ENCODE measurements around the gene NENF. TPM values are rescaled to one million over a fixed set of nuclear protein-coding genes. Genes with fewer than 3 reads are reported as not detected.

Gene NENF
- total and polyA plus RNA-seq, 3 donors from 2014 or later = 33.9 to 54.6 (median 41.6) TPM

DNA sequence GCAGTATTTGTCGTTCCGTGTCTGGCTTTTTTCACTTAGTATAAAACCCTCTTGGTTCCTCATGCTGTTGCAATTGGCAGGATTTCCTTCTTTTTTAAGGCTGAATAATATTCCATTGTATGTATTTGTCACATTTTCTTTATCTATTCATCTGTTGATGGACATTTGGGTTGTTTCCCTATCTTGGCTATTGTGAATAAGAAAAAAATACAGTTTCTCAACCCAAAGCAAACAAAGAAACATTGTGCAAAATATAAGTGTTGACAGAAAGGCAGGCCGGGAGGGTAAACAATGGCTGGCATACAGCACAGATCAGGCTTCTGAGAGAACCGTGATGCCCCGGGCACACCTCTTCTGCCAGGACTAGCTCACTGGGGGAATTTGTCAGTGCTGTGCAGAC is 26.9 kb downstream of the NENF start:
- H3K9me3 ChIP-seq = no peaks in the 10 kb centered on the region
- intact Hi-C loops (cut with DNase I; ENCODE audit: low total_unique reads) = loop anchor here (5.0 kb wide), 1 partner anchor 392 kb away; no protein-coding TSS in a partner anchor
- H3K27me3 ChIP-seq = no peaks in the 10 kb centered on the region
- H3K36me3 ChIP-seq (ENCODE audit: low read depth, missing control alignments) = no peaks in the 10 kb centered on the region
- DNase-seq = no peak
- TF ChIP-seq POLR2A (IDR thresholded peaks at IDR 0.05) = no peak
- TF ChIP-seq, protein P1, sequence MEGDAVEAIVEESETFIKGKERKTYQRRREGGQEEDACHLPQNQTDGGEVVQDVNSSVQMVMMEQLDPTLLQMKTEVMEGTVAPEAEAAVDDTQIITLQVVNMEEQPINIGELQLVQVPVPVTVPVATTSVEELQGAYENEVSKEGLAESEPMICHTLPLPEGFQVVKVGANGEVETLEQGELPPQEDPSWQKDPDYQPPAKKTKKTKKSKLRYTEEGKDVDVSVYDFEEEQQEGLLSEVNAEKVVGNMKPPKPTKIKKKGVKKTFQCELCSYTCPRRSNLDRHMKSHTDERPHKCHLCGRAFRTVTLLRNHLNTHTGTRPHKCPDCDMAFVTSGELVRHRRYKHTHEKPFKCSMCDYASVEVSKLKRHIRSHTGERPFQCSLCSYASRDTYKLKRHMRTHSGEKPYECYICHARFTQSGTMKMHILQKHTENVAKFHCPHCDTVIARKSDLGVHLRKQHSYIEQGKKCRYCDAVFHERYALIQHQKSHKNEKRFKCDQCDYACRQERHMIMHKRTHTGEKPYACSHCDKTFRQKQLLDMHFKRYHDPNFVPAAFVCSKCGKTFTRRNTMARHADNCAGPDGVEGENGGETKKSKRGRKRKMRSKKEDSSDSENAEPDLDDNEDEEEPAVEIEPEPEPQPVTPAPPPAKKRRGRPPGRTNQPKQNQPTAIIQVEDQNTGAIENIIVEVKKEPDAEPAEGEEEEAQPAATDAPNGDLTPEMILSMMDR (IDR thresholded peaks at IDR 0.05) = no peak
- H3K4me1 ChIP-seq = no peaks in the 10 kb centered on the region
- WGBS, 2 donors = 84 to 90% methylated on average over 5 of the region's 5 CpGs
- no peak overlapping the region for H3K4me3 ChIP-seq
- H3K27ac ChIP-seq = no peak overlapping the region

DNA sequence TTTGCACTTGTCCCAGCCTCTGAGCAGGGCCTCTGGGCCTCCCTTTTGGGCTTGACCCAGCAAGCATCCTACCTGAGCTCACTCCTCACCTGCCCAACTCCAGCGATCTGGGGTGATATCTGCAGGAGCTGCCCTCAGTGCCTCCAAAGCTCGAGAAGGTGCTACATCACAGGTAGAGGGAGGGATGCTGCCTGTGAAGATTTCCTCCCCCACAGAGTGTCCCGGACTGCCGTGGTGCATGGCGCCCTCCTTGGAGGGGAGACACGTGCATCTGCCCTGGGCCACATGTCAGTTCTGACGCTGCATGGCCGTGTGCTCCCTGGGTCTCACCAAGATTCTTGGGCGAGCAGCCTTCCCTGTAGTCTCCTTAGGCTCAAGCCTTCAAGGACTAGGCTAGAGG is 27.7 kb downstream of the NENF start:
- Histone ChIP-seq H3K9me3 (no peaks in the 10 kb centered on the region), H3K27ac (no peak overlapping the region), H3K27me3 (no peaks in the 10 kb centered on the region), H3K4me3 (no peak overlapping the region), H3K4me1 (no peaks in the 10 kb centered on the region), H3K36me3 (ENCODE audit: low read depth, missing control alignments) (no peaks in the 10 kb centered on the region)
- no peak for DNase-seq
- WGBS, 2 donors = 87% methylated on average over 5 to 9 of the region's 9 CpGs
- no peak for TF ChIP-seq POLR2A (IDR thresholded peaks at IDR 0.05)
- TF ChIP-seq, protein P1 (IDR thresholded peaks at IDR 0.05) = no peak
- intact Hi-C loops (cut with DNase I; ENCODE audit: low total_unique reads) = no loop called here

DNA sequence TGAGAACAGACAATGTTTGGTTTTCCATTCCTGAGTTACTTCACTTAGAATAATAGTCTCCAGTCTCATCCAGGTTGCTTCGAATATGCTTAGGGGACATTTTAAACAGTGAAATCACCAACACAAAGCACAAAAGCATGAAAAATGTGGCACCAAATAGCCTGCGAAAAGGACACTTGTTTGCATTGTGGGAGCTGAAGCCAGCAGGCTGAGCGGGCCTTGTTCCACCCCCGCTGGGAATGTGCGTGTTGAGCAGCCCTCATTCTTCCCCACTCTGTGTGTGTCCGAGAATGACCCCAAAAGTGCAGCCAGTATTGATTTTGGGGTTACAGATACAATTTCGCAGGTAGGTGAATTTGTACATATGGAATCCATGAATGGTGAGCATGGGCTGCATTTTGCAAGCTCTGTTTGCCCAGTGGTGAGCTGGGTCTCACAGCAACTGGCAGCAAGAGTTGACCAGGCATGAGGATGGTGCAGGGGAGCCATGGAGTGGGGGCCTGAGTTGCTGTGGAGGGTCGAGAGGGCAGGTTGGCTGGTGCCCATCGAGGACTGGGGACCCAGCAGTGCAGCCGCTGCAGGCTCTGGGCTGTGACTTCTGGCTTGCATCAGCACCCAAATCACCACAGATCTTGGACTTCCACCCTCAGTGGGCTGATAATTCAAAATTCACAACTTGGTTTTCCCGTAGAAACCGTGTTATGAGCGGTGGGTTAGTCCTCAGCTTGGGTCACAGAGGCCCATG is 29.4 kb downstream of the NENF start:
- DNase-seq = no peak
- no peak overlapping the region for H3K4me3 ChIP-seq
- TF ChIP-seq, protein P1 (IDR thresholded peaks at IDR 0.05) = no peak
- TF ChIP-seq POLR2A (IDR thresholded peaks at IDR 0.05) = no peak
- no peaks in the 10 kb centered on the region for H3K27me3 ChIP-seq
- H3K36me3 ChIP-seq (ENCODE audit: low read depth, missing control alignments) = no peaks in the 10 kb centered on the region
- no peaks in the 10 kb centered on the region for H3K9me3 ChIP-seq
- intact Hi-C loops (cut with DNase I; ENCODE audit: low total_unique reads) = no loop called here
- no peak overlapping the region for H3K27ac ChIP-seq
- WGBS, 2 donors = 90 to 91% methylated on average over 9 to 13 of the region's 13 CpGs
- H3K4me1 ChIP-seq = no peaks in the 10 kb centered on the region

DNA sequence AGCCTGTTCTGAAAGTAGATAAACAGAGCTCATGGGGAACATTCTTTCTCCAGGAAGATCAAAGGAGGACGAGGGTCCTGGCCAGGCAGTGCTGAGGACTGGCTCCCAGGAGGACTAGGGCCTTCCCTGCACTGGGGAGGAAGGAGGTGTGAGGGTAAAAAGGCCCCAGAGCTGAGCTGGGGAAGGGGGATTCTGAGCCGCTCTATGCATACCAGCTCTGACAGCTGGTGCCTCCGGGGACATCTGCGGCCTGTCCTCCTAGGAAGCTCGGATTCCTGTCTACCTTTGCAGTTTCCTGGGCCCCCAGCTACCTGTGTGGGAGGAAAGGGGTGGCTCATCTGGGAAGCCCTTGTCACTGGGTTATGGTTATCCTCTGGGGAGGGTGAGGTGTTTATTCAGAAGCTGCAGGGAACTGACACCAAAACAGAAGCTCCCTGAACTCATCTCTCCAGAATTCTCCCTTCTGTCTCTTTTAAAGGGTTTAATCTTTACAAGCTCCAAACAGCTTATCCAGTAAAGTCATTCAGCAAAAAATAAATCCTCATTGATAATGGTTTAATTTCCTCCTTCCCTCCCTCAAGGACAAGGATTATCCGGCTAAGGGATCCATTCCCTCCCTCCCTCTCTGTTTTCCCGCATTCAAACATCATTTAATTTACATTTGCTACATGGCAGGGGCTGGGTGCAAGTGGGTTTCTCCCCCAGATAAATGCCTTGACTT is 31.0 kb downstream of the NENF start:
- Histone ChIP-seq H3K27ac (no peak overlapping the region), H3K36me3 (ENCODE audit: low read depth, missing control alignments) (no peaks in the 10 kb centered on the region), H3K27me3 (no peaks in the 10 kb centered on the region), H3K4me3 (no peak overlapping the region), H3K9me3 (no peaks in the 10 kb centered on the region), H3K4me1 (no peaks in the 10 kb centered on the region)
- no peak for TF ChIP-seq POLR2A (IDR thresholded peaks at IDR 0.05)
- TF ChIP-seq, protein P1 (IDR thresholded peaks at IDR 0.05) = no peak
- DNase-seq = no peak
- intact Hi-C loops (cut with DNase I; ENCODE audit: low total_unique reads) = no loop called here
- WGBS, 2 donors = 80 to 88% methylated on average over 6 to 7 of the region's 7 CpGs
